OCI-M2 (cell line): Measurements from ENCODE around the gene SLC66A3.
A peak's percentile ranks its signal among the peaks of the same experiment; 100 is the strongest.

Source experiments
- DNase-seq: peaks from one replicate; lab custom pipeline; 2025; ENCODE audit not compliant: unreplicated experiment; lab: John Stamatoyannopoulos, UW

The SLC66A3 gene

DNA sequence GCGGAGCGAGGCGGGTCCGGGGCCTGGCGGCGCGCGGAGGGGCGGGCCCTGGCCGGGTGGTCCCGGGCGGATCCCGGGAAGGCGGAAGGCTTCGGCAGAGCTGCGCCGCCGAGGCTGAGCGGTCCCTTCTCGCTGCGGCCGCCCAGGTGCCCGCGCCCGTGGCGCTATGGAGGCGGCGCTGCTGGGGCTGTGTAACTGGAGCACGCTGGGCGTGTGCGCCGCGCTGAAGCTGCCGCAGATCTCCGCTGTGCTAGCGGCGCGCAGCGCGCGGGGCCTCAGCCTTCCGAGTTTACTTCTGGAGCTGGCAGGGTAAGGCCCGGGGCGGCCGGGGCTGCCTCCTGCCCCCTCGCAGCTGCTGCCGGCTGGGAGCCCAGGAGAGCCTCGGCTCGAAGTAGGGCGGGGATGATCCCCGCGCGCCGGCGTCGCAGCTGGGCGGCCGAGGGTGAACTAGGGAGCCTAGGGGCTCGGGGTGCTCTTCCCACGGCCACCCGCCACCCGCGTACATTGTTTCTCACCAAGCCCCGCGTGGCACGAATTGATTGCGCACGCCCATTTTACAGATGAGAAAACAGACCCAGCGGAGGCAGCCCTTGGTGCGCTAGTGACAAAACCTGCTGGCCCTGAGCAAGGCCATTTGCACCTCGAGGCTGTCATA, at the start of gene SLC66A3:
Gene SLC66A3, plus strand, starts transcription at position 87 of the 655 bp plus-strand sequence. Its CDS starts 80 bp downstream, at position 167.
- DNase-seq, result peak; percentile 32

DNA sequence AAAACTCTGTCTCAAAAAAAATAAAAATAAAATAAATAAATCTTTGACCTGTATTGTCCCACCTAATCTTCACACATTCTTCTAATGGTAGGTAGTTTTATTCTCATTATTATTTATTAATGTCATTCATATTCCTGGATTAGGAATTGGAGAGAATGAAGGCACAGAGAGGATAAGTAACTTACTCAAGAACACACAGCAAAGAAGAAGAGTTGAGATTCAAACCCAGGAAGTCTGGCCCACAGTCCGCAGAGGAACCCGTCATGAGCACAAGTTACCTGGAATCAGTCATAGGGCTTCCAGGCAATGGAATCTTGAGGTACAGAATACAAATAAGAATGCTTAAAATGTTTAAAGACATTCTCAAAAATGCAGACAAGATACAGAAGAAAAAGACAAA, 46.3 kb upstream of the SLC66A3 start:
- no peak for DNase-seq

DNA sequence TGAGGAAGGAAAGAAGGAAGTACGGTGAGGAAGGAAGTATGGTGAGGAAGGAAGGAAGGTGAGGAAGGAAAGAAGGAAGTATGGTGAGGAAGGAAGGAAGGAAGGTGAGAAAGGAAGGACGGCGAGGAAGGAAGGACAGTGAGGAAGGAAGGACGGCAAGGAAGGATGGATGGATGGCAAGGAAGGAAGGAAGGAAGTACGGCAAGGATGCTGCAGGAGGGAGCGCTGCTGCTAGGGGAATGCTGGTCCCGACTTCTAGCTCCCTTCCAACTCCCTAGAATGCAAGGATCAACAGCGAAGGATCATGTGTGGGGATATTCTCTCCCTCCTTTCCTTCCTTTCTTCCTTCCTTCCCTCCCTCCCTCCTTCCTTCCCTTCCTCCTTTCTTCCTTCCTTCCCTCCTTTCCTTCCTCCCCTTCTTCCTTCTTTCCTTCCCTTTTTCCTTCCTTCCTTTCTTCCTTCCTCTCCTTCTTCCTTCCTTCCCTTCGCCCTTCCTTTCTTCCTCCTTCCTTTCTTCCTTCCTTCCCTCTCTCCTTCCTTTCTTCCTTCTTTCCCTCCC, 42.3 kb upstream of the SLC66A3 start:
- no peak for DNase-seq

- no peak for DNase-seq
These were observed 37.5 kb upstream of the SLC66A3 start for GRCh38 chr2:11117776-11118175.

- no peak for DNase-seq
These were observed 36.5 kb upstream of the SLC66A3 start for GRCh38 chr2:11118761-11119160.

DNA sequence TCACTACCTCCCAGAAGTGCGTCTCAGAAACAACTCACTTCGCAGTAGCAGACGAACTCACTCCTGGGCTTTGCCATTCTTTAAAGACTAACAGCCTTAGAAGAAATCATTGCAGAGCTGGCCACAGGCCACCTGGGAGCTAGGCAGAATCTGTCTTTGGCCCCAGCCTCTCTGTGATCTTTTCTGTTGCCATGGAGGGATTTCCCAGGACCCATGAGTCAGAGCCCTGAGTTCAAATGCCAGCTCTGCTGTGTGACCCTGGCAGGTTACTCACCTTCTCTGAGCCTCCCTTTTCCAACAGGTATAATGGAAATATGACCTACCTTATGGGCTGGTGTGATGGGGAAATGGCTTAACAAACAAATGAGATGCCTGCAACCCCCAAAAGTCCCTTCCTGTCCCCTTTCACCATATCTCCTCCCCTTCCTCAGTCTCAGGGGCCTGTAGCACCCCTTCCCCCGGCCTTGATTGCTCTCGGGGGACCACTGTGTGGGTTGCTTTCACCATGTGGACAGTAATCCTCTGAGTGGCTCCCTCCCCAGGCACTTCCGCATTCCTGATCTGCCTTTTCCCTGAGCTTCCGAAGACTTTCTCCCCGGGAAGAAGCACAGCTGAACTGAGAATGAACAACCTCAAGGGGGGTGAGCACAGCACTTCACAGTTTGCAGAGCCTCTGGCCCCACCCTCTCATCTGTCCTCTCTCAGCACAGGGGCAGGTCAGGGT, 34.0 kb upstream of the SLC66A3 start:
- DNase-seq, result no peak

- no peak for DNase-seq
These were observed 33.5 kb upstream of the SLC66A3 start for GRCh38 chr2:11121823-11122155.

GRCh38 chr2:11122380-11122779, 32.9 kb upstream of the SLC66A3 start:
- DNase-seq, result no peak

- DNase-seq, result no peak
These were observed 32.1 kb upstream of the SLC66A3 start for GRCh38 chr2:11123001-11123809.

GRCh38 chr2:11123856-11124759, 31.2 kb upstream of the SLC66A3 start:
- no peak for DNase-seq

- no peak for DNase-seq
These were observed 30.6 kb upstream of the SLC66A3 start for GRCh38 chr2:11124760-11125068.

DNA sequence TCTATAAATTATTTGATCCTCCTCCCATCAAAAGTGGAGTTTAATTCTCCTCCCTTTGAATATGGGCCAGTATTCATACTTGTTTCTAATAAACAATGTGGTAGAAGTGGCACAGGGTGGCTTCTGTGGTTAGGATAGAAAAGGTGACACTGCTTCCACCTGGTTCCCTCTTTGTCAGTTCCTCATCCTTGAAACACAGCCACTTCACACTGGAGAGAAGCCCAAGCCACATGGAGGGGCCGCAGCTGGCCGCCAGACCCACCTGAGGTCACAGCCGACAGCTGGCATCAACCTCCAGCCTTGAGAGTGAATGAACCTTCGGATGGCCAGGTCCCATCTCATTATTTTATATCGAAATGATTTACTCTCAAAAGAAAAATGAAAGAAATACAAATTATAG, 27.5 kb upstream of the SLC66A3 start:
- no peak for DNase-seq

GRCh38 chr2:11128243-11128951, 26.9 kb upstream of the SLC66A3 start:
- no peak for DNase-seq

- DNase-seq, result peak; percentile 25
These were observed 25.4 kb upstream of the SLC66A3 start for GRCh38 chr2:11129598-11130449.

- DNase-seq, result no peak
These were observed 23.9 kb upstream of the SLC66A3 start for GRCh38 chr2:11131166-11131920.

- no peak for DNase-seq
These were observed 23.1 kb upstream of the SLC66A3 start for GRCh38 chr2:11132036-11132671.

- no peak for DNase-seq
These were observed 21.9 kb upstream of the SLC66A3 start for GRCh38 chr2:11133238-11133935.
